NCI-H128 (cell line): ENCODE results near the gene CIT.
"Not testable (repeated sequence)": the region's sequence is repeated elsewhere in the genome, so short reads cannot be mapped to it uniquely, and the experiment has no call there.

Source experiments
- DNase-seq: peaks from one replicate; lab custom pipeline; 2025; ENCODE audit not compliant: unreplicated experiment; lab: John Stamatoyannopoulos, UW

The CIT gene

GRCh38 chr12:119706427-119706826 is 170.7 kb downstream of the CIT start:
- DNase-seq, result not testable (repeated sequence)

GRCh38 chr12:119705182-119705581 is 171.9 kb downstream of the CIT start:
- DNase-seq, result no peak

GRCh38 chr12:119704065-119704747 is 172.9 kb downstream of the CIT start:
- DNase-seq, result no peak

- no peak for DNase-seq
Measured at GRCh38 chr12:119700078-119700477, 177.0 kb downstream of the CIT start.

GRCh38 chr12:119699199-119699760 is 177.8 kb downstream of the CIT start:
- DNase-seq, result no peak

GRCh38 chr12:119696943-119697342 is 180.2 kb downstream of the CIT start:
- no peak for DNase-seq

- DNase-seq, result no peak
Measured at GRCh38 chr12:119695034-119695433, 182.1 kb downstream of the CIT start.

GRCh38 chr12:119694111-119694510 is 183.0 kb downstream of the CIT start:
- DNase-seq, result no peak

- DNase-seq, result no peak
Measured at GRCh38 chr12:119693511-119693910, 183.6 kb downstream of the CIT start.

GRCh38 chr12:119692997-119693396 is 184.1 kb downstream of the CIT start:
- DNase-seq, result no peak

GRCh38 chr12:119692410-119692809 is 184.7 kb downstream of the CIT start:
- no peak for DNase-seq

GRCh38 chr12:119691202-119691810 is 185.8 kb downstream of the CIT start:
- DNase-seq, result no peak

- no peak for DNase-seq
Measured at GRCh38 chr12:119689935-119690500, 187.1 kb downstream of the CIT start.

GRCh38 chr12:119687879-119688278 is 189.2 kb downstream of the CIT start:
- DNase-seq, result no peak

GRCh38 chr12:119687406-119687805 is 189.7 kb downstream of the CIT start:
- DNase-seq, result no peak

GRCh38 chr12:119686776-119687175 is 190.3 kb downstream of the CIT start:
- no peak for DNase-seq

GRCh38 chr12:119686355-119686754 is 190.8 kb downstream of the CIT start:
- no peak for DNase-seq

GRCh38 chr12:119685375-119685774 is 191.7 kb downstream of the CIT start:
- DNase-seq, result no peak

GRCh38 chr12:119684711-119685369 is 192.3 kb downstream of the CIT start:
- DNase-seq, result no peak

- DNase-seq, result no peak
Measured at GRCh38 chr12:119683816-119684215, 193.3 kb downstream of the CIT start.

GRCh38 chr12:119683413-119683812 is 193.7 kb downstream of the CIT start:
- no peak for DNase-seq
